ENCODE results near the gene ACR. TPM values are rescaled to one million over a fixed set of nuclear protein-coding genes. Genes with fewer than 3 reads are reported as not detected.
A peak's percentile ranks its signal among the peaks of the same experiment; 100 is the strongest.

Gene ACR
- total and polyA plus RNA-seq, 2 experiments from 2014 or later, result not detected

- H3K27me3 Mint-ChIP-seq (ENCODE audit: insufficient read depth, low read depth, poor library complexity), result peaks cover 27% of the 10 kb centered on the region
- Histone ChIP-seq H3K4me2 (no peak overlapping the region), H4K20me1 (replicated peaks; ENCODE audit: insufficient read depth) (no peaks in the 10 kb centered on the region), H3K4me3 (no peak overlapping the region), H3K9me2 (ENCODE audit: insufficient read depth) (no peaks in the 10 kb centered on the region), H3F3A (replicated peaks; ENCODE audit: low read depth) (peaks cover 5% of the 10 kb centered on the region; the same call in 1 of the 2 replicates), H3K27ac (ENCODE audit: low read depth) (no peak overlapping the region), H3K79me2 (replicated peaks; ENCODE audit: insufficient read depth) (no peaks in the 10 kb centered on the region), H3K27me3 (ENCODE audit: insufficient read depth) (peaks cover 19% of the 10 kb centered on the region), H3K36me3 (ENCODE audit: insufficient read depth) (0 out of 2 replicates have a peak, but pooled peaks cover 2% of the 10 kb centered on the region), H3K4me1 (ENCODE audit: insufficient read depth) (no peaks in the 10 kb centered on the region), H2AFZ (no peak overlapping the region)
- peaks cover 8% of the 10 kb centered on the region for H3K4me1 Mint-ChIP-seq
- H3K27ac Mint-ChIP-seq, result no peak overlapping the region
- H3K4me3 Mint-ChIP-seq, result no peak overlapping the region
- no peaks in the 10 kb centered on the region; the same call in 2 of the 3 replicates for H3K9me3 Mint-ChIP-seq
- H3K36me3 Mint-ChIP-seq (ENCODE audit: low read depth), result no peaks in the 10 kb centered on the region; the same call in 2 of the 3 replicates
- TF ChIP-seq POLR2AphosphoS5 (IDR thresholded peaks at IDR 0.05; ENCODE audit: low read depth) (no peak), NANOG (IDR thresholded peaks at IDR 0.05; ENCODE audit: borderline replicate concordance) (no peak), CTCF (conservative IDR thresholded peaks at IDR 0.05; ENCODE audit: low read depth in 2 of 2) (no peak), JUNB (IDR thresholded peaks at IDR 0.05; ENCODE audit: unreplicated experiment) (no peak)
- DNase-seq (ENCODE audit: low spot score) (no peak), ATAC-seq (no peak)
Measured at GRCh38 chr22:50694766-50695420, 43.1 kb upstream of the ACR start.

GRCh38 chr22:50695421-50696250 lies 42.4 kb upstream of the ACR start:
- DNase-seq (ENCODE audit: low spot score) (no peak), ATAC-seq (no peak)
- Histone ChIP-seq H3K27ac (ENCODE audit: low read depth) (no peak overlapping the region), H3K9me2 (ENCODE audit: insufficient read depth) (no peaks in the 10 kb centered on the region), H3K79me2 (replicated peaks; ENCODE audit: insufficient read depth) (no peaks in the 10 kb centered on the region), H3K4me3 (no peak overlapping the region), H3F3A (replicated peaks; ENCODE audit: low read depth) (peaks cover 5% of the 10 kb centered on the region; the same call in 1 of the 2 replicates), H2AFZ (no peak overlapping the region), H4K20me1 (replicated peaks; ENCODE audit: insufficient read depth) (no peaks in the 10 kb centered on the region), H3K4me2 (no peak overlapping the region), H3K36me3 (ENCODE audit: insufficient read depth) (no peaks in the 10 kb centered on the region), H3K4me1 (ENCODE audit: insufficient read depth) (no peaks in the 10 kb centered on the region), H3K27me3 (ENCODE audit: insufficient read depth) (peaks cover 19% of the 10 kb centered on the region)
- Mint-ChIP-seq H3K4me1 (peaks cover 9% of the 10 kb centered on the region), H3K27ac (no peak overlapping the region), H3K36me3 (ENCODE audit: low read depth) (no peaks in the 10 kb centered on the region; the same call in 2 of the 3 replicates), H3K4me3 (peak overlapping the region; percentile 72; the same call in 2 of the 3 replicates), H3K27me3 (ENCODE audit: insufficient read depth, low read depth, poor library complexity) (peaks cover 33% of the 10 kb centered on the region), H3K9me3 (no peaks in the 10 kb centered on the region; the same call in 2 of the 3 replicates)
- TF ChIP-seq EZH2 (IDR thresholded peaks at IDR 0.05; ENCODE audit: low read depth, unreplicated experiment) (no peak), ETS1 (IDR thresholded peaks at IDR 0.05) (no peak), STAT1 (IDR thresholded peaks at IDR 0.05; ENCODE audit: unreplicated experiment) (no peak), POLR2AphosphoS5 (IDR thresholded peaks at IDR 0.05; ENCODE audit: low read depth) (no peak), JUNB (IDR thresholded peaks at IDR 0.05; ENCODE audit: unreplicated experiment) (no peak), ZNF331 (CRISPR knock-in tag; IDR thresholded peaks at IDR 0.05; ENCODE audit: low read depth) (no peak), CREB1 (CRISPR knock-in tag; IDR thresholded peaks at IDR 0.05; ENCODE audit: low read depth) (no peak), ZNF462 (CRISPR knock-in tag; IDR thresholded peaks at IDR 0.05) (no peak), EZH2phosphoT487 (IDR thresholded peaks at IDR 0.05; ENCODE audit: unreplicated experiment) (no peak)
